Measurements from ENCODE around the gene SSR1.
A peak's percentile ranks its signal among the peaks of the same experiment; 100 is the strongest.

SSR1 gene

GRCh38 chr6:7255918-7256317 lies 57.1 kb downstream of the SSR1 start:
- no peak for DNase-seq

GRCh38 chr6:7254980-7255835 lies 57.8 kb downstream of the SSR1 start:
- DNase-seq: no peak

GRCh38 chr6:7252390-7252789 lies 60.6 kb downstream of the SSR1 start:
- no peak for DNase-seq

DNA sequence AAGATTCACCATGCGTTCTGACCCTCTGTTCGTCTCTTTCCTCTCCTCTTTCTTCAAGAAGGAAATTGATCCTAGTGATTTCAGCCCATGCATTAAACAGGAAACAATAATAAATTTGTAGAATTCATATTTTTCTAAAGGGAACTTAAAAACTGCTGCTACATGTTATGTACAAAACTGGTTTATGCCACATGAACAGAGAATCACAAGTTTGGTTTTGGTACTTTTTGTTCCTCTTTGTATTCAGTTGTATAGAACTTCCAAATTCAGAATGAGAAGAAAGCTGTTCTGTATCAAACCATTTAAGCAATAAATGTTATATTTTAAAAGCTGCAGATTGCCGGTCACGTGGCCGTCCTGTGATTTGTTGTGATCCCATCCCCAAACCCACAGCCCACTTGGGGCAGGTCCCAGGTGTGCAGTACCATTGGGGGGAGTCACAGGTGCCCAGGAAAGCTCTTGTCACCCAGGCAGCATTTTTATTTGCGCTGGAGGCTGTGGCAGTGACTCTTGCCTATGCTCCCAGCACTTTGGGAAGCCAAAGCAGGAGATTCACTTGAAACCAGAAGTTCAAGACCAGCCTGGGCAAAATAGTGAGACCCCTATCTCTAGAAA lies 61.2 kb downstream of the SSR1 start:
- DNase-seq: no peak

GRCh38 chr6:7250812-7251211 lies 62.2 kb downstream of the SSR1 start:
- no peak for DNase-seq

DNA sequence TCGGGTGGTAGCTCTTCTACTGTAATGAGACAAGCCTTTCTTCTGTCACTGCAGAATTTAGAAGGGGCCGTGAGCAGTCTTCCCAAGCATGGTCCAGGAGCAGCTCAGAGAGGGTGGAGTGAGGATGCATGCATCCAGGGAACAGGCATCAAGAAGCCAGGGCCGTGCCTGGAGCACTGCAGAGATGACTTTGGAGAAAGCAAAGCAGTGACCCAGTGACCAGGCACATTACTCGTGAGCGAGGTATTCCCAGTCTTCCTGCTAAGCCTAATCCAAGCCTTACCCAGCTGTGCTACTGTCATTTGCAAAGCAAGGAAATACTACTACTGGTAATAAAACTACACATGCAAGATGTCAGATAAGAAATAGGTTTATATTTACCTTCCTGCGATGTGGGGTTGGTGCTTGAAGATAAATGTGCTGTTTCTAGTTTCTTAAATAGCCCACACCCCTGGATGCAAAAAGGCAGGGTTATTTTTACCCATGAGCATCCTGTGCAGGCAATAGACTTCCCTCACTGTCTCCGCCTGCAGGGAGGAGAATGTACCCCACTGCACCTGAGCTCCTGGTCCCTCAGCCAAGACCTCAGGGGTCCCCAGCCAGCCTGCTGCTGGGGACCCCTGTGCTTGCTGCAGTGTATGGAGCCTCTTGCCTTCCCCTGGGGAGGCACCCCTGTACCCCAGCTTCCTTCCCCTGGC lies 62.9 kb downstream of the SSR1 start:
- no peak for DNase-seq

- DNase-seq: no peak
Measured at GRCh38 chr6:7249391-7249790, 63.6 kb downstream of the SSR1 start.

DNA sequence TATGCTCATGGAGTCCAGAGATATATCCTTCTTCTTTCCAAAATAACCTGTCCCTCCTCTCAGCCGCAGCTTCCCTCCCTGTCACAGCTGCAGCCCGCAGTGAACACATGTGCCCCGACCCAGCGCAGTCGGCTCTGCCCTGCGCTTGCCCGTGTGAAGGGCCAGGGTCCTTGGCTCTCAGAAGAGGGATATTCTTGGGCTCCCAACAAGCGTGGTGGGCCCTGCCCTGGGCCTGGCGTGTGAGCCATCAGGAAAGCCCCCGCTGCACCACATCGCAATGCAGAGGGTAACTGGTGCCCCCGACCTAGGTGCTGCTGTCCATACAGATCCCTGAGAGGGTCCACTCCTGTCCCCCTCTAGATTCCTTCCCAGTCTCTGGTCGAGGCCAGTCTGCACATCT lies 65.2 kb downstream of the SSR1 start:
- DNase-seq: no peak

- no peak for DNase-seq
Measured at GRCh38 chr6:7247179-7247456, 65.9 kb downstream of the SSR1 start.

DNA sequence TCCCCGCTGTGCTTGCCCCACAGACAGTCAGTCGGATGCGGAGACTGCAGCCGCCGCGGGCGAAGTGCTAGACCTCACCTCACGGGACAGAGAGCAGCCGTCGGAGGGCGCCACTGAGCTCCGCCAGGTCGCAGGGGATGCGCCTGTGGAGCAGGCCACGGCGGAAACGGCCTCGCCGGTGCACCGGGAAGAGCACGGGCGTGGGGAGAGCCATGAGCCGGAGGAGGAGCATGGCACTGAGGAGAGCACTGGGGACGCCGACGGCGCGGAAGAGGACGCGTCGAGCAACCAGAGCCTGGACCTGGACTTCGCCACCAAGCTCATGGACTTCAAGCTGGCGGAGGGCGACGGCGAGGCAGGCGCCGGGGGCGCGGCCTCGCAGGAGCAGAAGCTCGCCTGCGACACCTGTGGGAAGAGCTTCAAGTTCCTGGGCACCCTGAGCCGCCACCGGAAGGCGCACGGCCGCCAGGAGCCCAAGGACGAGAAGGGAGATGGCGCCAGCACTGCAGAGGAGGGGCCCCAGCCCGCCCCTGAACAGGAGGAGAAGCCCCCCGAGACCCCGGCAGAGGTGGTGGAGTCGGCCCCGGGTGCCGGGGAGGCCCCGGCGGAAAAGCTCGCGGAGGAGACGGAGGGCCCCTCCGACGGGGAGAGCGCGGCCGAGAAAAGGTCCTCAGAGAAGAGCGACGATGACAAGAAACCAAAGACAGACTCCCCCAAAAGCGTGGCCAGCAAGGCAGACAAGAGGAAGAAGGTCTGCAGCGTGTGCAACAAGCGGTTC lies 66.4 kb downstream of the SSR1 start:
- DNase-seq: no peak

DNA sequence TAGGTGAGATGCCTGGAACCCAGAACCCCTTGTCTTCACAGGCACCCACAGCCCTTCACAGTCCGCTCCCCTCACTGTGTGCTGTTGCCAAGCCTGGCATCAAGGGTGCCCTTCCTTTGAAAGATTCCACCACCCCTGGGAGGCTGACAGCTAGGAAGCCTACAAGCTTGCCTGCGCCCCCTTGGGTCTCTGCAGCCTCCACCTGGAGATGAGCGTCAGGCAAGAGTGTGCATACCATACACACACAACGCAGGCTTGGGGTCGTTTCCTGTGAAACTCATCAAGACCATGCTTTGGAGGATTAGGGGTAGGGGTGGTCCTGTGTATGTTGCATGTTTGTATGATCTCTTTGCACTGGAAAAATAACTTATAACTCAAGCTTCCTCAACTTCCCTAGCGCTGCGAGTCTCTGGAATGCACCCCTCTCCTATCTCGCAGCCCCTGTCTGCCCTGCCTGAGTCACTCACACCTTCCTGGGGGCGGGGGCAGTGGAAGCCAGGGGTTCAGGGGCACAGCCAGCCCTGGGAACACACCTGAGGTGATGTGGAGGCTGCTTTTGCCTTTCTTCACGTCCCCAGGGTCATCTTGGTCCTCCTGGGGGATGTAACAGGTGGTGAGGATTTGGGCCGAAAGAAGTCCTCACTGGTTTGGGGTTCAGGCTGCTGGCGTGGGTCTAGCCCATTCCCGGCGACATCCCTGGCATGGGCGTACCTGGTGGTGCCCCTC lies 67.2 kb downstream of the SSR1 start:
- no peak for DNase-seq

DNA sequence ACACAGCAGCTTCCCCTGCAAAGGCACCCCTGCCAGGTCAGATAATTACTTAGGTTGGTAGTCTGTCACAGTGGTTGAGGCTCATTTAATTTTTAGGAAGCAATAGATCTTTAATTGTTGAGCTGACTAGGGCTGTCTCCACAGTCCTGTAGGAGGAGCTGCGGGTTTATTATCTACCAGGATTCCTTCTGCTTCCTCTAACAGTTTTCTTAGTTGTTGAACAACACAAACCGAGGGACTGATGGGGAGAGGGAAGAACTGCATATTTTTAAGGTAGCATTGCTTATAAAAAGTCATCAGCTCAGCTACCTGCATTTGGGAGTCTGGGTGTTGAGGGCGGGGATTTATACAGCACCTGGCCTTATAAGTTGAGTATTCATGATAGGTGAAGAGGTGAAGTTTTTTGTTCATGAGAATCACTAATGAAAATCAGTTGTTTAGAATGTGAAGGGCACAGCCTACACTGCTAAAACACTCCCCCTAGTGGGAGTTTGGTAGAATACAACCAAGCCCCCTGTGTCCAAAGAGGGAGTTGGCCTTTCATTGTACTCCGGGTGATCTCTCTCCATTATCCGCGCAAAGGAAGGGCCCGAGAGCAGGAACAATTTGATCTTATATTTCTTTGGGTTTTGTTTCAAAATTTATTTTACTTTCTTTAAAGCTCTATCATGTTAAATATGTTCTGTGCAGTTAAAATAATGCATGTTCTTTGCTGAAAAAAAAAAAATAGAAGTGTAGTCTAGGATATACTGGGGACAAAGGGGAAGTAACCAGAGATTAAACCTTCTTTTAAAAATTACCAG lies 69.6 kb downstream of the SSR1 start:
- DNase-seq: peak; percentile 36 to 49

- no peak for DNase-seq
Measured at GRCh38 chr6:7242835-7243178, 70.2 kb downstream of the SSR1 start.

- DNase-seq: no peak
Measured at GRCh38 chr6:7241709-7242645, 71.0 kb downstream of the SSR1 start.

DNA sequence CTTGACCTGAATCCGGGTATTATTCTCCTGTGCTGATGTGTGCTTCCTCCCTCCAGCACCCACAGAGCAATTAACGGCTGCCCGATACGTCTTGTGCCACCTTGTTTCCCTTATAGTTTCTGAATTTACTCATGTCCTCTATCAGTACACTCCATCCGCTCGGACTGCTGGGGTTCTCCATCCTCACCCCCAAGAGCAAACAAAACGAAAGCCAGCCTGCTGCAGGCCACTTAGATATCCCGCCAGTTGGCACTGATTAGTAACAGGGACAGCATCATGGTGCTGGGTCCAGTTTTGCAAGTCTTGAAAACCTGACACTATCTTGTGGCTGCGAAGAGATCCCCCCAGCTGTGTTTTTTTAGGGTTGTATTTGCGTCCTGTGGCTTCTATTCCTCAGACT lies 71.8 kb downstream of the SSR1 start:
- no peak for DNase-seq

- no peak for DNase-seq
Measured at GRCh38 chr6:7240351-7240750, 72.6 kb downstream of the SSR1 start.

DNA sequence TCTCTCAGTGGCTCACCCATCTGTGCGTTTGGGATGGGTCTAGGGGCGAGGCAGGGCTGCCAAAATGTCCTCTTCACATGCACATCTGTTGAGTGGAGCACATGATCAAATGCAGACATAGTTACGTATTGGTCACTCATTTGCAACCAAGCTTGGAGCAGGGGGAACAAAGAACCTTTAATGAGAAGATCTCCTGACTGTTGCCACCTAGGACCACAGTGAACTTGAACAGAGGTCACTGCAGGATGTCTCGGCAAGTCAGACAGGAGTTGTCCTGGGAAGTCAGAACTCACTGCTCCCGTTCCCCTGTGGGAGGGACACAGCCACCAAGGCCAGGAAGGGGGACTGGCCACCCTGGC lies 73.4 kb downstream of the SSR1 start:
- DNase-seq: no peak

GRCh38 chr6:7238900-7239589 lies 74.0 kb downstream of the SSR1 start:
- DNase-seq: peak; percentile 74 to 90

DNA sequence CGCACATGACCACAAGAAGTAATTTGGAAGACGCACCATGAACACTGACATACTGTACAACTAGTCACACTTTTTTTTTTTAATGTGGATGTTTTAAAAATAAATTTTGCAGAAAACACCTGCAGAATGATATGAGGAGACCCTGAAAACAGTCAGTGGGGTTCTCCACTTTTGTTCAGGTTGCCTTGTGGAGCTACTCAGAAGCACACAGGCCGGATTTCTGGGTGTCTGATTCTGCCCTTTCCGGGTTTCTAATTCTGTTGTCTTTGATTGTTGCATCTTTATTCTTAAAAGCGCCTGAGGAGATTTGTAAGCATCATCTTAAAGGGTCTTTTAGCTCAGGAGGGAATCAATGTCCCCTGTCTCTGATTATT lies 74.5 kb downstream of the SSR1 start:
- DNase-seq: no peak

DNA sequence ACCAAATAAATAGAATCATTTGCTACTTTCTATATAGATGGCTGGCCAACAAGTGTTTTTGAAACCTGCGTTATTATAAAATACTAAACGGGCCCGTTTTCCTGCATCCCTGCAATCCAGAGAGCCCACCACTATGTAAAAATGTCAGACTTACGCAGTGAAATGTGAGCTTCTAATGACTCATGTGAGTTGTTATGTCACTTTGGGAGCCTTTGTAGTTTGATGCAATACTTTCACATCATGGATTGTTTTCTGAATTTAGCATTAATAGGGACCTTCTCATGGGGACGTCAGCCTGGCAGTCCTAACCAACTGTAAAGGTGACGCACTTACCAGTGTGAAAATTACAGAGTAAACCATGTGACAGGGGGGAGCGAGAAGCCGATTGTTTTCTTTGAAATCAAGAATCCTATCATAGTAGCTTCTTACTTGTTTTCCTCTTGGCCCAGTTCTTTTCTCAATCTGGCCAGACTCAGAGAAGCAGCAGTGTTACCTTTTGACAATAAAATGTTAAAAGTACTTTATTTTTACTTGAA lies 75.3 kb downstream of the SSR1 start:
- DNase-seq: no peak
